GM19099 (cell line): ENCODE measurements around the gene PRKCI.

Experiments
- POLR2A ChIP-seq: IDR thresholded peaks from 3 replicates; pipeline ENCODE4 v1.6.1; 2011; ENCODE audit warnings: low read depth; ENCODE audit not compliant: insufficient read length; ENCODE audit errors: extremely low read depth

The PRKCI gene

GRCh38 chr3:170353485-170353884 lies 131.3 kb downstream of the PRKCI start:
- no peak for TF ChIP-seq POLR2A

- TF ChIP-seq POLR2A, result no peak
These were observed 132.5 kb downstream of the PRKCI start for GRCh38 chr3:170354760-170355159.
